ENCODE data around the gene CHRNB4. TPM values are rescaled to one million over a fixed set of nuclear protein-coding genes. Genes with fewer than 3 reads are reported as not detected.

Gene CHRNB4
- total and polyA plus RNA-seq, 2 donors (not counting 1 experiment from before 2014, with no cell fraction given): not detected

DNA sequence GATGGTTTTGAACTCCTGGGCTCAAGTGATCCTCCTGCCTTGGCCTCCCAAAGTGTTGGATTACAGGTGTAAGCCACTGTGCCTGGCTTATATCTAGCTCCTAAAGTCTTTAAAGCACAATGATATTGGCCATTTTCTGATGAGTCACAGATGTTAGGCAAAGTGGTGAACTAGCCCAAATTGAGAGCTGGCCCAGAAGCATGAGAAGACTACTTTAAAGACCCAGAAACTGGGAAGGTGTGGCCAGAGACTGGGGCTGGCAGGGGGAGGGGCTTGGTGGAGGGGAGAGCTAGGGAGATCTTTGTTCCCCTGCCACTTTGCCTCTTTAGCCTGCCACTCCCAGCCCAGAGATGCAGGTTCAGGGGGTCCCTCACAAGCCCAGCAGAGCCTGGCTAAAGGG lies 41.8 kb downstream of the CHRNB4 start:
- Histone ChIP-seq H3K9me3 (ENCODE audit: control extremely low read depth in 1 of 3, control insufficient read depth in 2 of 3, insufficient read depth in 1 of 3, low read length in 2 of 3) (no peaks in the 10 kb centered on the region), H4K20me1 (ENCODE audit: control insufficient read depth, insufficient read depth, low read length, poor library complexity, severe bottlenecking) (no peaks in the 10 kb centered on the region), H3K4me1 (ENCODE audit: control insufficient read depth in 2 of 2, insufficient read depth in 2 of 2, low read length in 2 of 2) (no peaks in the 10 kb centered on the region), H3K4me2 (replicated peaks; ENCODE audit: low read depth, low read length, poor library complexity, severe bottlenecking) (no peak overlapping the region), H3K4me3 (ENCODE audit: control extremely low read depth in 1 of 5, extremely low read depth in 1 of 5, insufficient read depth in 1 of 5, low read depth in 2 of 5, low read length in 4 of 5) (no peak overlapping the region), H3K79me2 (ENCODE audit: control insufficient read depth, insufficient read depth, low read length) (no peaks in the 10 kb centered on the region), H3K27me3 (replicated peaks in 1 of 4; ENCODE audit: control extremely low read depth in 1 of 4, control insufficient read depth in 3 of 4, insufficient read depth in 4 of 4, low read length in 3 of 4) (peaks cover 0 to 8% (median 1%) of the 10 kb centered on the region in 4 experiments), H3K27ac (ENCODE audit: low read length in 2 of 2) (no peak overlapping the region), H2AFZ (ENCODE audit: insufficient read depth, low read depth, low read length, poor library complexity, severe bottlenecking) (no peak overlapping the region), H3K36me3 (replicated peaks in 1 of 2; ENCODE audit: control extremely low read depth in 1 of 2, control insufficient read depth in 1 of 2, extremely low read depth in 1 of 2, insufficient read depth in 2 of 2, low read length in 1 of 2) (no peaks in the 10 kb centered on the region), H3K9ac (ENCODE audit: low read length) (no peak overlapping the region)
- Mint-ChIP-seq H3K27ac (no peak overlapping the region), H3K4me3 (no peak overlapping the region), H3K9me3 (ENCODE audit: insufficient read depth) (no peaks in the 10 kb centered on the region), H3K27me3 (peaks cover 13% of the 10 kb centered on the region), H3K4me1 (no peaks in the 10 kb centered on the region)
- TF ChIP-seq EZH2 (IDR thresholded peaks at IDR 0.05; ENCODE audit: borderline replicate concordance, insufficient read depth, low read depth, low read length, poor library complexity, severe bottlenecking): no peak
- TF ChIP-seq, protein P1, sequence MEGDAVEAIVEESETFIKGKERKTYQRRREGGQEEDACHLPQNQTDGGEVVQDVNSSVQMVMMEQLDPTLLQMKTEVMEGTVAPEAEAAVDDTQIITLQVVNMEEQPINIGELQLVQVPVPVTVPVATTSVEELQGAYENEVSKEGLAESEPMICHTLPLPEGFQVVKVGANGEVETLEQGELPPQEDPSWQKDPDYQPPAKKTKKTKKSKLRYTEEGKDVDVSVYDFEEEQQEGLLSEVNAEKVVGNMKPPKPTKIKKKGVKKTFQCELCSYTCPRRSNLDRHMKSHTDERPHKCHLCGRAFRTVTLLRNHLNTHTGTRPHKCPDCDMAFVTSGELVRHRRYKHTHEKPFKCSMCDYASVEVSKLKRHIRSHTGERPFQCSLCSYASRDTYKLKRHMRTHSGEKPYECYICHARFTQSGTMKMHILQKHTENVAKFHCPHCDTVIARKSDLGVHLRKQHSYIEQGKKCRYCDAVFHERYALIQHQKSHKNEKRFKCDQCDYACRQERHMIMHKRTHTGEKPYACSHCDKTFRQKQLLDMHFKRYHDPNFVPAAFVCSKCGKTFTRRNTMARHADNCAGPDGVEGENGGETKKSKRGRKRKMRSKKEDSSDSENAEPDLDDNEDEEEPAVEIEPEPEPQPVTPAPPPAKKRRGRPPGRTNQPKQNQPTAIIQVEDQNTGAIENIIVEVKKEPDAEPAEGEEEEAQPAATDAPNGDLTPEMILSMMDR (IDR thresholded peaks at IDR 0.05): no peak
- intact Hi-C loops (cut with micrococcal nuclease): no loop called here
- POLR2A ChIA-PET: no interaction called here
- CTCF ChIA-PET: interaction anchor here (0.5 kb wide), 1 partner anchor 38 kb away, joined by 3 read pairs; no protein-coding TSS in a partner anchor
- ATAC-seq (ENCODE audit: low read depth) (no peak), DNase-seq (no peak)

DNA sequence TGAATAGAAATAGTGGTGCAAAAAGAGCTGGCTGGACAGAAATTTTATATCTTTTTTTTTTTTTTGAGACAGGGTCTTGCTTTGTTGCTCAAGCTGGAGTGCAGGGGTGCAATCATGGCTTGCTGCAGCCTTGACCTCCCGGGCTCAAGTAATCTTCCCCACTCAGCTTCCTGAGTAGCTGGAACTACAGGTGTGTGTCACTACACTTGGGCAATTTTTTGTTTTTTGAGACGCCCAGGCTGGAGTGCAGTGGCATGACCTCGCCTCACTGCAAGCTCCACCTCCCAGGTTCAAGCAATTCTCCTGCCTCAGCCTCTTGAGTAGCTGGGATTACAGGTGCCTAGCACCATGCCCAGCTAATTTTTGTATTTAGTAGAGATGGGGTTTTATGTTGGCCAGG lies 42.7 kb downstream of the CHRNB4 start:
- Histone ChIP-seq H4K20me1 (ENCODE audit: control insufficient read depth, insufficient read depth, low read length, poor library complexity, severe bottlenecking) (no peaks in the 10 kb centered on the region), H3K4me3 (ENCODE audit: control extremely low read depth in 1 of 5, extremely low read depth in 1 of 5, insufficient read depth in 1 of 5, low read depth in 2 of 5, low read length in 4 of 5) (no peak overlapping the region), H2AFZ (ENCODE audit: insufficient read depth, low read depth, low read length, poor library complexity, severe bottlenecking) (no peak overlapping the region), H3K4me2 (replicated peaks; ENCODE audit: low read depth, low read length, poor library complexity, severe bottlenecking) (no peak overlapping the region), H3K9ac (ENCODE audit: low read length) (no peak overlapping the region), H3K36me3 (replicated peaks in 1 of 2; ENCODE audit: control extremely low read depth in 1 of 2, control insufficient read depth in 1 of 2, extremely low read depth in 1 of 2, insufficient read depth in 2 of 2, low read length in 1 of 2) (no peaks in the 10 kb centered on the region), H3K27me3 (replicated peaks in 1 of 4; ENCODE audit: control extremely low read depth in 1 of 4, control insufficient read depth in 3 of 4, insufficient read depth in 4 of 4, low read length in 3 of 4) (peaks cover 0 to 1% (median 0%) of the 10 kb centered on the region in 4 experiments), H3K4me1 (ENCODE audit: control insufficient read depth in 2 of 2, insufficient read depth in 2 of 2, low read length in 2 of 2) (no peaks in the 10 kb centered on the region), H3K9me3 (ENCODE audit: control extremely low read depth in 1 of 3, control insufficient read depth in 2 of 3, insufficient read depth in 1 of 3, low read length in 2 of 3) (no peaks in the 10 kb centered on the region), H3K27ac (ENCODE audit: low read length in 2 of 2) (no peak overlapping the region), H3K79me2 (ENCODE audit: control insufficient read depth, insufficient read depth, low read length) (no peaks in the 10 kb centered on the region)
- no peaks in the 10 kb centered on the region for H3K9me3 Mint-ChIP-seq (ENCODE audit: insufficient read depth)
- no peak for DNase-seq
- H3K4me3 Mint-ChIP-seq: no peak overlapping the region
- H3K27me3 Mint-ChIP-seq: peaks cover 4% of the 10 kb centered on the region
- intact Hi-C loops (cut with micrococcal nuclease): no loop called here
- TF ChIP-seq, protein P1 (IDR thresholded peaks at IDR 0.05): no peak
- TF ChIP-seq EZH2 (IDR thresholded peaks at IDR 0.05; ENCODE audit: borderline replicate concordance, insufficient read depth, low read depth, low read length, poor library complexity, severe bottlenecking): no peak
- 95% methylated on average over 2 of the region's 3 CpGs for WGBS (ENCODE audit: insufficient coverage)
- H3K27ac Mint-ChIP-seq: no peak overlapping the region
- ATAC-seq (ENCODE audit: low read depth): no peak
- CTCF ChIA-PET: interaction anchor here (0.7 kb wide), 2 partner anchors 82 to 84 kb away, joined by 3 to 5 read pairs; no protein-coding TSS in a partner anchor
- POLR2A ChIA-PET: no interaction called here
- H3K4me1 Mint-ChIP-seq: no peaks in the 10 kb centered on the region
